Hepatocyte (in vitro differentiated cells): Measurements from ENCODE around the gene AKR7A2. TPM values are rescaled to one million over a fixed set of nuclear protein-coding genes. Genes with fewer than 3 reads are reported as not detected.

ENCODE experiments used
- DNase-seq: peaks from one replicate; pipeline ENCODE4 v3.0.0-alpha.2; 2016; ENCODE audit warnings: low spot score
- H2AFZ ChIP-seq: fragments of 200-600 bp; sonication (generic); 2 replicates; pipeline ENCODE4 v1.6.0; 2016; ENCODE audit warnings: antibody characterized with exemption, mild to moderate bottlenecking
- H3K27ac ChIP-seq: fragments of 200-600 bp; sonication (generic); 2 replicates; pipeline ENCODE4 v1.5.1; 2016; ENCODE audit warnings: mild to moderate bottlenecking
- H3K27me3 ChIP-seq: fragments of 200-600 bp; sonication (generic); 2 replicates; pipeline ENCODE4 v1.6.1; 2016
- H3K36me3 ChIP-seq: fragments of 200-600 bp; sonication (generic); replicated peaks from 2 replicates; pipeline ENCODE4 v1.5.1; 2016; ENCODE audit warnings: low read depth; ENCODE audit not compliant: insufficient read depth
- H3K4me1 ChIP-seq: fragments of 200-600 bp; sonication (generic); 2 replicates; pipeline ENCODE4 v1.5.1; 2016; ENCODE audit warnings: mild to moderate bottlenecking, moderate library complexity; ENCODE audit not compliant: insufficient read depth
- H3K4me2 ChIP-seq: fragments of 200-600 bp; sonication (generic); 2 replicates; pipeline ENCODE4 v1.6.0; 2016
- H3K4me3 ChIP-seq: fragments of 200-600 bp; sonication (generic); 2 replicates; pipeline ENCODE4 v1.5.1; 2016; ENCODE audit warnings: mild to moderate bottlenecking
- H3K79me2 ChIP-seq: fragments of 200-600 bp; sonication (generic); 2 replicates; pipeline ENCODE4 v1.6.0; 2017; ENCODE audit warnings: mild to moderate bottlenecking
- H3K9me2 ChIP-seq: fragments of 200-600 bp; sonication (generic); replicated peaks from 2 replicates; pipeline ENCODE4 v1.6.0; 2017; ENCODE audit warnings: mild to moderate bottlenecking; ENCODE audit not compliant: insufficient read depth
- H3K9me3 ChIP-seq: fragments of 200-600 bp; sonication (generic); 2 replicates; pipeline ENCODE4 v1.5.1; 2016; ENCODE audit warnings: low read depth, mild to moderate bottlenecking
- H4K20me1 ChIP-seq: fragments of 200-600 bp; sonication (generic); 2 replicates; pipeline ENCODE4 v1.6.0; 2016; ENCODE audit warnings: mild to moderate bottlenecking; ENCODE audit not compliant: insufficient read depth, poor library complexity, severe bottlenecking
- CTCF ChIP-seq: fragments of 200-600 bp; sonication (generic); IDR thresholded peaks from 2 replicates; pipeline ENCODE4 v1.5.1; 2016; ENCODE audit warnings: antibody characterized with exemption, mild to moderate bottlenecking; ENCODE audit not compliant: poor library complexity
- EZH2 ChIP-seq: fragments of 200-600 bp; sonication (generic); IDR thresholded peaks from 2 replicates; pipeline ENCODE4 v1.6.1; 2016; ENCODE audit warnings: antibody characterized with exemption, mild to moderate bottlenecking, borderline replicate concordance
- EZH2phosphoT487 ChIP-seq: fragments of 200-600 bp; sonication (generic); IDR thresholded peaks from one replicate; pipeline ENCODE4 v1.6.1; 2018; ENCODE audit warnings: antibody characterized with exemption, mild to moderate bottlenecking, low read depth, moderate library complexity; ENCODE audit not compliant: unreplicated experiment, severe bottlenecking
- WGBS: methylation state at CpG from one replicate; pipeline ENCODE4 v1.1.6; 2016; ENCODE audit warnings: low lambda C conversion rate; ENCODE audit errors: missing lambda C conversion rate; 5-methylcytosine and 5-hydroxymethylcytosine counted together
- polyA plus RNA-seq: library from polyadenylated mRNA; unstranded; fragments of >200 nt; fragmentation: Nextera tagmentation; extraction: Ambion mirVana; gene quantifications from 2 replicates; pipeline ENCODE4 v1.2.1, GENCODE V29; 2016
- total RNA-seq: library from RNA; depleted of rRNA; stranded (reverse); fragments of >200 nt; gene quantifications from 2 replicates; pipeline ENCODE4 v1.2.3, GENCODE V29; 2014

The AKR7A2 gene
- total and polyA plus RNA-seq, 2 experiments from 2014 or later: 81.5 to 109 TPM

GRCh38 chr1:19337289-19337688 lies 25.3 kb upstream of the AKR7A2 start:
- WGBS: 91% methylated on average over 4 of the region's 4 CpGs

DNA sequence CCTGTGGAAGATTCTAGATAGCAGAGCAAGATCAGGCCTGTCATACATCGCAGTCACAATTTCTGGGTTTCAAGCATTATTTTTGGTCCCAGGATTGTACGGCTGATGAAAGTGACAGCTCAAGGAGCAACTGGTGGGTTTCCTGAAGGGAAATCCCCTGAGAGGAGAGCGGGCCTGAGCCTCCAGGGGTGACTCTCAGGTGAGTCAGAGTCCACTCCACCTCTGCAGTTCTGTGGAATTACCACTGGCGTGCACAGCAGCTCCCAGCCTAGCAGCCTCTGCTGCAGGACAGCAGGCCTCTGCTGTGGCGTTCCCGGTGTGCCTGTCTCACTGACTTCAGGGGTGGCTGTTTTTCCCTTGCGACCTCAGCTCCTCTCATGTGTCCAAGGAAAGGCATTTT lies 24.6 kb upstream of the AKR7A2 start:
- TF ChIP-seq CTCF (no peak), EZH2phosphoT487 (no peak), EZH2 (no peak)
- Histone ChIP-seq H3K4me3 (no peak overlapping the region), H3K4me1 (no peaks in the 10 kb centered on the region), H3K27me3 (no peaks in the 10 kb centered on the region), H3K4me2 (no peak overlapping the region), H3K36me3 (no peaks in the 10 kb centered on the region), H4K20me1 (no peaks in the 10 kb centered on the region), H3K9me2 (no peaks in the 10 kb centered on the region), H3K79me2 (no peaks in the 10 kb centered on the region), H3K9me3 (no peaks in the 10 kb centered on the region), H2AFZ (no peak overlapping the region), H3K27ac (no peak overlapping the region)
- DNase-seq: peak; percentile 48
- 86% methylated on average over 7 of the region's 7 CpGs for WGBS

More at GRCh38 chr1:19337289-19337688, 25.3 kb upstream of the AKR7A2 start:
- Histone ChIP-seq H3K36me3 (no peaks in the 10 kb centered on the region), H4K20me1 (no peaks in the 10 kb centered on the region), H3K9me2 (no peaks in the 10 kb centered on the region), H3K4me2 (no peak overlapping the region), H3K27ac (no peak overlapping the region), H2AFZ (no peak overlapping the region), H3K4me1 (no peaks in the 10 kb centered on the region), H3K27me3 (no peaks in the 10 kb centered on the region), H3K4me3 (no peak overlapping the region), H3K79me2 (no peaks in the 10 kb centered on the region), H3K9me3 (no peaks in the 10 kb centered on the region)
- DNase-seq: no peak
- no peak for TF ChIP-seq CTCF
- no peak for TF ChIP-seq EZH2
- TF ChIP-seq EZH2phosphoT487: no peak

GRCh38 chr1:19333587-19334354 lies 21.8 kb upstream of the AKR7A2 start:
- no peak for DNase-seq
- Histone ChIP-seq H4K20me1 (no peaks in the 10 kb centered on the region), H3K36me3 (no peaks in the 10 kb centered on the region), H3K27ac (no peak overlapping the region), H3K9me2 (no peaks in the 10 kb centered on the region), H3K27me3 (no peaks in the 10 kb centered on the region), H3K4me3 (no peak overlapping the region), H2AFZ (no peak overlapping the region), H3K9me3 (no peaks in the 10 kb centered on the region), H3K4me1 (no peaks in the 10 kb centered on the region), H3K4me2 (no peak overlapping the region), H3K79me2 (no peaks in the 10 kb centered on the region)
- TF ChIP-seq EZH2phosphoT487: no peak
- TF ChIP-seq EZH2: no peak
- WGBS: 86% methylated on average over 9 of the region's 9 CpGs

- 92% methylated on average over 12 of the region's 12 CpGs for WGBS
- TF ChIP-seq CTCF: no peak
- H3K9me2 ChIP-seq: no peaks in the 10 kb centered on the region
- no peak overlapping the region for H3K27ac ChIP-seq
- H4K20me1 ChIP-seq: no peaks in the 10 kb centered on the region
- DNase-seq: no peak
- no peaks in the 10 kb centered on the region for H3K4me1 ChIP-seq
- H3K27me3 ChIP-seq: no peaks in the 10 kb centered on the region
- no peak overlapping the region for H3K4me2 ChIP-seq
- no peaks in the 10 kb centered on the region for H3K79me2 ChIP-seq
- H2AFZ ChIP-seq: no peak overlapping the region
- H3K4me3 ChIP-seq: no peak overlapping the region
- H3K36me3 ChIP-seq: no peaks in the 10 kb centered on the region
- H3K9me3 ChIP-seq: no peaks in the 10 kb centered on the region
These were observed 20.9 kb upstream of the AKR7A2 start for GRCh38 chr1:19332832-19333231.
